ENCODE results near the gene MAP3K5.

DNA sequence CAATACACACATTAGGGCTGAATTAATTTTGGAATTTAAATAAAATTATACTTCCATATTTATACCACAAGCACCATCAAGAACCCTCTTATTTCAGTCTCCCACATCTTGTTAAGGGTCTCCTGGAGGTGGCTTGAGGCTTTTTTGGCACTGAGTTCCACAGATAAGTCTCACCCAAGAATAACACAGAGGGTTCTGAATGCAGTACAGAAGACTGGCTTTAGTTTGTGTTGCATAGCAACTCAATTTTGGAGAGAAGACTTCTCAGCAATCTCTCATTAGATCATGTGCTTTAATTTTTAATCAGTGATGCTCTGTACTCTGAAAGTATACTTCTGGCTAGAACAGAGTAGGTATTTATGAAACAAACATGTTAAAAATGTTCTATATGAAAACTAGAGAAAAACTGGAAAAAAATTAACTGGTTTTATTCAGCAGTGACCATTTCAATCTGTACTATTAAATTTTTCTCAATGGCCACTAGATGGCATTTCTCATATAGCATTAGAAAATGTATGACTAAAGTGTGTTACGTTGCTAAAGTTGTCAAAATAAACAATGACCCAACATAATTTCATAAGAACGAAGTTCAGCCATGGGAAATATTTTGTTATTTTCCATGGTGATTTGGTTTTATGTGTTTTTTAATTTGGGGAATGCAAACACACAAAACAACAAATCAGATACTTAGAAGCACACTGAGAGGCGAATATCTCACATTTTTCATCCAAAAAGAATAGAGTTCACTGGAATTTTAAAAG, 209.4 kb downstream of the MAP3K5 start:
- TF ChIP-seq CTCF (IDR thresholded peaks at IDR 0.05), result peak in 1 of 2 donors; percentile 30
- TF ChIP-seq POLR2A (IDR thresholded peaks at IDR 0.05), result no peak

Data from suprapubic skin (tissue), 3 donors.